Panc1 (cell line): ENCODE data around the gene CD44. TPM values are rescaled to one million over a fixed set of nuclear protein-coding genes. Genes with fewer than 3 reads are reported as not detected.
A peak's percentile ranks its signal among the peaks of the same experiment; 100 is the strongest.

ENCODE experiments used
- ATAC-seq: fragments of 200-7000 bp; cut with Tn5 transposase; 2 replicates; pipeline ENCODE4 v1.9.1; 2020; ENCODE audit warnings: mild to moderate bottlenecking, moderate library complexity
- BruUV-seq: library from RNA; stranded (reverse); fragments of 400-500 nt; replicated peaks from 2 replicates; lab custom pipeline; 2021; lab: Mats Ljungman, UMichigan
- CTCF ChIA-PET: fragments of 300-600 bp; sonication (Branson Sonifier 250); formaldehyde crosslinking; loops from one replicate; lab custom pipeline; 2022; ENCODE audit warnings: antibody characterized with exemption; lab: Charles Lee
- POLR2A ChIA-PET: fragments of 300-600 bp; sonication (Branson Sonifier 250); formaldehyde crosslinking; loops from one replicate; lab custom pipeline; 2022; ENCODE audit warnings: antibody characterized with exemption; lab: Charles Lee
- DNase-seq: peaks from one replicate; pipeline ENCODE4 v3.0.0-alpha.2; 2010; ENCODE audit warnings: low read depth, low spot score
- H3K27ac ChIP-seq: 2 replicates; pipeline ENCODE4 v1.5.1; 2011; ENCODE audit warnings: mild to moderate bottlenecking, low read length, inconsistent platforms
- H3K27me3 ChIP-seq: fragments of 200-500 bp; sonication (Bioruptor generic); 2 replicates; pipeline ENCODE4 v1.6.0; 2014; ENCODE audit warnings: low read length, inconsistent platforms; ENCODE audit not compliant: control insufficient read depth, insufficient read depth
- H3K36me3 ChIP-seq: fragments of 200-500 bp; sonication (Bioruptor generic); 2 replicates; pipeline ENCODE4 v1.5.1; 2014; ENCODE audit warnings: inconsistent platforms, mild to moderate bottlenecking, low read length, moderate library complexity; ENCODE audit not compliant: control insufficient read depth, insufficient read depth
- H3K4me1 ChIP-seq: 2 replicates; pipeline ENCODE4 v1.5.1; 2011; ENCODE audit warnings: inconsistent platforms, mild to moderate bottlenecking, low read length, moderate library complexity; ENCODE audit not compliant: control insufficient read depth, insufficient read depth
- H3K4me3 ChIP-seq, 2 experiments: 2 replicates each; pipeline ENCODE4 v1.5.1; 2011 to 2012; ENCODE audit warnings: low read depth in 2 of 2, low read length in 2 of 2, mild to moderate bottlenecking in 2 of 2, inconsistent platforms in 1 of 2, moderate library complexity in 1 of 2
- H3K9me3 ChIP-seq: fragments of 200-500 bp; sonication (Bioruptor generic); 2 replicates; pipeline ENCODE4 v1.5.1; 2014; ENCODE audit warnings: low read depth, mild to moderate bottlenecking, inconsistent platforms, low read length, moderate library complexity; ENCODE audit not compliant: control insufficient read depth, insufficient read depth
- CTCF ChIP-seq: fragments of 450-650 bp; IDR thresholded peaks from 2 replicates; pipeline ENCODE4 v1.5.1; 2017; ENCODE audit warnings: mild to moderate bottlenecking
- POLR2AphosphoS5 ChIP-seq: IDR thresholded peaks from 2 replicates; pipeline ENCODE4 v1.6.1; 2012; ENCODE audit warnings: mild to moderate bottlenecking, low read depth, low read length, moderate library complexity
- REST ChIP-seq, 2 experiments: IDR thresholded peaks; 2 replicates each; pipeline ENCODE4 v1.6.1; 2011 to 2012; ENCODE audit warnings: low read depth in 2 of 2, control low read depth in 1 of 2, low read length in 1 of 2, mild to moderate bottlenecking in 1 of 2, moderate library complexity in 1 of 2; ENCODE audit not compliant: insufficient read depth in 1 of 2
- SIN3A ChIP-seq: IDR thresholded peaks from 2 replicates; pipeline ENCODE4 v1.6.1; 2012; ENCODE audit warnings: low read depth, mild to moderate bottlenecking, low read length, moderate library complexity, borderline replicate concordance; ENCODE audit not compliant: insufficient read depth
- TCF7L2 ChIP-seq: IDR thresholded peaks from 2 replicates; pipeline ENCODE4 v1.6.1; 2011; ENCODE audit warnings: mild to moderate bottlenecking, low read depth, low read length, inconsistent platforms
- in situ Hi-C: cut with HindIII; loops from 2 replicates; pipeline ENCODE4 v1.10.0; 2016; ENCODE audit warnings: low sequenced_read_pairs, low pct_unique_long_range_greater_than_20kb
- intact Hi-C: fragments of 100-400 bp; cut with micrococcal nuclease; formaldehyde crosslinking; loops from one replicate; pipeline ENCODE4 v1.10.0; 2022; ENCODE audit not compliant: unreplicated experiment
- total RNA-seq: library from RNA; stranded (reverse); gene quantifications from one replicate; pipeline ENCODE4 v1.2.1, GENCODE V29; 2021; ENCODE audit not compliant: unreplicated experiment

CD44 gene
- total RNA-seq, 1 experiment from 2014 or later: 1,819 TPM

- CTCF ChIA-PET: interaction anchor here (0.6 kb wide), 1 partner anchor 53 kb away, joined by 3 read pairs; no protein-coding TSS in a partner anchor
- in situ Hi-C loops (no loop called here), intact Hi-C loops (loop anchor here (5.0 to 10.0 kb wide), 2 partner anchors 243 to 310 kb away; no protein-coding TSS in a partner anchor)
- Histone ChIP-seq H3K4me1 (peaks cover under 1% of the 10 kb centered on the region; the same call in 1 of the 2 replicates), H3K9me3 (no peaks in the 10 kb centered on the region), H3K27ac (peak overlapping the region; percentile 26), H3K27me3 (no peaks in the 10 kb centered on the region), H3K4me3 (no peak overlapping the region), H3K36me3 (no peaks in the 10 kb centered on the region)
- TF ChIP-seq REST (IDR thresholded peaks at IDR 0.05; ENCODE audit: insufficient read depth in 1 of 2, low read depth in 2 of 2, low read length in 1 of 2): no peak
- no peak for TF ChIP-seq SIN3A
- no peak for TF ChIP-seq CTCF
- POLR2A ChIA-PET: no interaction called here
- no TSS peak for BruUV-seq
- no peak for ATAC-seq
- DNase-seq: no peak
Observed at GRCh38 chr11:35237351-35237750, 98.4 kb downstream of the CD44 start.

- TF ChIP-seq REST (IDR thresholded peaks at IDR 0.05; ENCODE audit: insufficient read depth in 1 of 2, low read depth in 2 of 2, low read length in 1 of 2): no peak
- no peak for TF ChIP-seq POLR2AphosphoS5
- TF ChIP-seq CTCF: peak; percentile 85
- TF ChIP-seq TCF7L2: no peak
- TF ChIP-seq SIN3A: no peak
- DNase-seq: no peak
- Histone ChIP-seq H3K27me3 (no peaks in the 10 kb centered on the region), H3K4me3 (no peak overlapping the region), H3K36me3 (no peaks in the 10 kb centered on the region), H3K4me1 (no peaks in the 10 kb centered on the region; the same call in 1 of the 2 replicates), H3K9me3 (no peaks in the 10 kb centered on the region), H3K27ac (peak overlapping the region; percentile 25)
- no peak for ATAC-seq
- ChIA-PET CTCF (interaction anchor here (0.6 kb wide), 1 partner anchor 53 kb away, joined by 3 read pairs; no protein-coding TSS in a partner anchor), POLR2A (no interaction called here)
- no TSS peak for BruUV-seq
- in situ Hi-C loops (no loop called here), intact Hi-C loops (loop anchor here (5.0 to 10.0 kb wide), 2 partner anchors 243 to 311 kb away; no protein-coding TSS in a partner anchor)
Observed at GRCh38 chr11:35237860-35238715, 99.1 kb downstream of the CD44 start.
